Germinal center (tissue), 1 donor: Measurements from ENCODE around the gene SNX6.
"Not testable (repeated sequence)": the region's sequence is repeated elsewhere in the genome, so short reads cannot be mapped to it uniquely, and the experiment has no call there.

ENCODE experiments used
- DNase-seq: peaks from one replicate; pipeline ENCODE4 v3.0.0; 2012; ENCODE audit warnings: mixed read lengths, low spot score

SNX6 gene

GRCh38 chr14:34562776-34563150 is 67.2 kb downstream of the SNX6 start:
- DNase-seq = no peak

GRCh38 chr14:34562037-34562775 is 67.7 kb downstream of the SNX6 start:
- not testable (repeated sequence) for DNase-seq

- not testable (repeated sequence) for DNase-seq
Measured at GRCh38 chr14:34556498-34556829, 73.5 kb downstream of the SNX6 start.

GRCh38 chr14:34555583-34556497 is 74.1 kb downstream of the SNX6 start:
- DNase-seq = not testable (repeated sequence)

- DNase-seq = no peak
Measured at GRCh38 chr14:34554540-34555250, 75.3 kb downstream of the SNX6 start.

- DNase-seq = not testable (repeated sequence)
Measured at GRCh38 chr14:34549276-34549966, 80.5 kb downstream of the SNX6 start.

- DNase-seq = no peak
Measured at GRCh38 chr14:34548472-34548981, 81.4 kb downstream of the SNX6 start.

GRCh38 chr14:34547136-34547520 is 82.8 kb downstream of the SNX6 start:
- not testable (repeated sequence) for DNase-seq

- not testable (repeated sequence) for DNase-seq
Measured at GRCh38 chr14:34546272-34547135, 83.4 kb downstream of the SNX6 start.

- not testable (repeated sequence) for DNase-seq
Measured at GRCh38 chr14:34540181-34541059, 89.5 kb downstream of the SNX6 start.

GRCh38 chr14:34539407-34540180 is 90.4 kb downstream of the SNX6 start, which contains the start of gene EAPP:
EAPP (minus strand) TSS chr14:34539701; CDS start chr14:34539628, 73 bp downstream.
- DNase-seq = peak; percentile 96

GRCh38 chr14:34538871-34539406 is 91.0 kb downstream of the SNX6 start:
- no peak for DNase-seq

GRCh38 chr14:34538096-34538495 is 91.9 kb downstream of the SNX6 start:
- not testable (repeated sequence) for DNase-seq

GRCh38 chr14:34537677-34538009 is 92.3 kb downstream of the SNX6 start:
- DNase-seq = no peak

GRCh38 chr14:34536951-34537676 is 92.8 kb downstream of the SNX6 start:
- no peak for DNase-seq

GRCh38 chr14:34527591-34527990 is 102.4 kb downstream of the SNX6 start:
- no peak for DNase-seq

- DNase-seq = not testable (repeated sequence)
Measured at GRCh38 chr14:34524216-34524615, 105.7 kb downstream of the SNX6 start.

- DNase-seq = no peak
Measured at GRCh38 chr14:34522496-34522895, 107.5 kb downstream of the SNX6 start.
